Transverse colon (tissue), 4 donors: ENCODE measurements around the gene PSTPIP2.

Experiments used
- EP300 ChIP-seq: sonication (generic); formaldehyde crosslinking; IDR thresholded peaks from one replicate; pipeline ENCODE4 v1.6.1; 2017; ENCODE audit warnings: antibody characterized with exemption, low read depth
- POLR2A ChIP-seq: fragments of 450-650 bp; IDR thresholded peaks from one replicate; pipeline ENCODE4 v1.6.1; 2016; ENCODE audit warnings: antibody characterized with exemption, mild to moderate bottlenecking, moderate library complexity
- POLR2AphosphoS5 ChIP-seq, 3 donors: sonication (generic); formaldehyde crosslinking; IDR thresholded peaks; one replicate each; pipeline ENCODE4 v1.6.1; 2016; ENCODE audit warnings: antibody characterized with exemption in 3 of 3
- TF ChIP-seq, protein P1 (sequence below), 5 experiments: fragments of 200-600 bp in 3 of 5; fragments of 450-650 bp in 2 of 5; sonication (generic) in 3 of 5; IDR thresholded peaks; 1 replicate in 2 of 5; 2 replicates in 3 of 5; pipeline ENCODE4 v1.5.1; 2016 to 2017; ENCODE audit warnings: antibody characterized with exemption in 5 of 5, inconsistent platforms in 3 of 5, mild to moderate bottlenecking in 2 of 5, moderate library complexity in 1 of 5

DNA sequence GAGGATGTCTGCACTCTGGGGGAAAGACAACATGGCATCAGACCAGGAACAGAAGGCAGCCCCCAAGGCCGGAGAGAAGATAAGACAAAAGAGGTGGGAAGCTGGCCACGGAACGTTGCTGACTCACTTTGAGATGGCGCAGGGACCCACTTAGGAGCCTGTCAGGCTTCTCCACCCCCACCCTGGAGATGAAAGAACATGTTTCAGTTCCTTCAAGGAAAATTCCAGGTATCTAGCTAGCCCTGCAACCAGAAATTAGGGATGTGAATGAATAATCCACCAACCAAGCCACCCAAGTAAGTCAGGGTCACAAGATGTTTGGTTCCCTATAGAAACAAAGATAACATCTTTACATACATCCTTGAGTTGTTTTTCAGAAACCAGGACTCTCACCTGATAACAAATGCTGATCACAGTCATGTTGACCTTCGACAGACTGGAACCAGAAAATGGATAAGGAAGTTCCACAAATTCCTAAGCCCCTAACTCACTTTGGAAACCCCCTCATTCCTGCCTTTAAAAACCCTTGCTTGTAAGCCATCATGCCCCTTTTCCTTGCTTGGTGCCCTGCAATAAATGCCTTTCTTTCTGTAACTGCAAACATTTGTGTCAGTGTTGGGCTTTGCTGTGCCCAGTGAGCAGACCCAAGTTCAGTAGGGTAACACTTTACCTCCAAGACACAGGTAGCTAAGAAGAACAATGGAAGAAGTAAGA, 31.9 kb downstream of the PSTPIP2 start:
- TF ChIP-seq, protein P1, sequence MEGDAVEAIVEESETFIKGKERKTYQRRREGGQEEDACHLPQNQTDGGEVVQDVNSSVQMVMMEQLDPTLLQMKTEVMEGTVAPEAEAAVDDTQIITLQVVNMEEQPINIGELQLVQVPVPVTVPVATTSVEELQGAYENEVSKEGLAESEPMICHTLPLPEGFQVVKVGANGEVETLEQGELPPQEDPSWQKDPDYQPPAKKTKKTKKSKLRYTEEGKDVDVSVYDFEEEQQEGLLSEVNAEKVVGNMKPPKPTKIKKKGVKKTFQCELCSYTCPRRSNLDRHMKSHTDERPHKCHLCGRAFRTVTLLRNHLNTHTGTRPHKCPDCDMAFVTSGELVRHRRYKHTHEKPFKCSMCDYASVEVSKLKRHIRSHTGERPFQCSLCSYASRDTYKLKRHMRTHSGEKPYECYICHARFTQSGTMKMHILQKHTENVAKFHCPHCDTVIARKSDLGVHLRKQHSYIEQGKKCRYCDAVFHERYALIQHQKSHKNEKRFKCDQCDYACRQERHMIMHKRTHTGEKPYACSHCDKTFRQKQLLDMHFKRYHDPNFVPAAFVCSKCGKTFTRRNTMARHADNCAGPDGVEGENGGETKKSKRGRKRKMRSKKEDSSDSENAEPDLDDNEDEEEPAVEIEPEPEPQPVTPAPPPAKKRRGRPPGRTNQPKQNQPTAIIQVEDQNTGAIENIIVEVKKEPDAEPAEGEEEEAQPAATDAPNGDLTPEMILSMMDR (IDR thresholded peaks at IDR 0.05) = no peak
- no peak for TF ChIP-seq POLR2AphosphoS5 (IDR thresholded peaks at IDR 0.05)
- TF ChIP-seq EP300 = no peak
- no peak for TF ChIP-seq POLR2A
